OCI-LY7 (cell line): ENCODE measurements around the gene LACTB. TPM values are rescaled to one million over a fixed set of nuclear protein-coding genes. Genes with fewer than 3 reads are reported as not detected.

Source experiments
- BruUV-seq: library from RNA; stranded (reverse); fragments of 400-500 nt; replicated peaks from 2 replicates; lab custom pipeline; 2021; lab: Mats Ljungman, UMichigan
- CTCF ChIA-PET: fragments of 300-600 bp; sonication (Branson Sonifier 250); formaldehyde crosslinking; loops from one replicate; lab custom pipeline; 2022; ENCODE audit warnings: antibody characterized with exemption; ENCODE audit not compliant: unreplicated experiment; lab: Charles Lee
- POLR2A ChIA-PET: fragments of 300-600 bp; sonication (Branson Sonifier 250); formaldehyde crosslinking; loops from one replicate; lab custom pipeline; 2022; ENCODE audit warnings: antibody characterized with exemption; lab: Charles Lee
- DNase-seq: peaks from one replicate; pipeline ENCODE4 v3.0.0-alpha.2; 2015; ENCODE audit warnings: low spot score
- H2AFZ ChIP-seq: fragments of 200-600 bp; sonication (generic), shearing (Covaris generic); 2 replicates; pipeline ENCODE4 v1.6.1; 2014; ENCODE audit warnings: mild to moderate bottlenecking, antibody characterized with exemption, low read length, moderate library complexity
- H3K27ac ChIP-seq: fragments of 200-600 bp; sonication (generic); 2 replicates; pipeline ENCODE4 v1.5.1; 2014; ENCODE audit warnings: mixed run types, low read depth, mild to moderate bottlenecking, moderate library complexity, low read length, inconsistent platforms; ENCODE audit not compliant: poor library complexity, severe bottlenecking
- H3K36me3 ChIP-seq: fragments of 200-600 bp; sonication (generic); 2 replicates; pipeline ENCODE4 v1.6.1; 2014; ENCODE audit warnings: mild to moderate bottlenecking, antibody characterized with exemption, low read length, moderate library complexity, mixed read lengths; ENCODE audit not compliant: insufficient read depth
- H3K4me1 ChIP-seq: fragments of 200-600 bp; sonication (generic); 2 replicates; pipeline ENCODE4 v1.5.1; 2014; ENCODE audit warnings: mild to moderate bottlenecking, low read length; ENCODE audit not compliant: insufficient read depth, poor library complexity, severe bottlenecking
- H3K4me2 ChIP-seq: fragments of 200-600 bp; sonication (generic); 2 replicates; pipeline ENCODE4 v1.6.1; 2014; ENCODE audit warnings: mild to moderate bottlenecking, low read length
- H3K4me3 ChIP-seq: fragments of 200-600 bp; sonication (generic); 2 replicates; pipeline ENCODE4 v1.5.1; 2014; ENCODE audit warnings: mild to moderate bottlenecking, low read depth, low read length; ENCODE audit not compliant: poor library complexity, severe bottlenecking
- H3K79me2 ChIP-seq: fragments of 200-600 bp; sonication (generic); 2 replicates; pipeline ENCODE4 v1.6.1; 2016; ENCODE audit warnings: low read depth, mild to moderate bottlenecking, low read length, moderate library complexity, mixed read lengths; ENCODE audit not compliant: insufficient read depth
- H3K9me2 ChIP-seq: fragments of 200-600 bp; sonication (generic); 2 replicates; pipeline ENCODE4 v1.6.1; 2016; ENCODE audit warnings: mild to moderate bottlenecking, low read length, mixed read lengths; ENCODE audit not compliant: insufficient read depth
- H3K9me3 ChIP-seq: fragments of 200-600 bp; sonication (generic); 2 replicates; pipeline ENCODE4 v1.6.1; 2014; ENCODE audit warnings: mild to moderate bottlenecking, mixed run types, low read length, mixed read lengths
- H4K20me1 ChIP-seq: fragments of 200-600 bp; sonication (generic); 2 replicates; pipeline ENCODE4 v1.6.1; 2014; ENCODE audit warnings: mild to moderate bottlenecking, antibody characterized with exemption, low read length, moderate library complexity, mixed read lengths; ENCODE audit not compliant: insufficient read depth
- CTCF ChIP-seq: fragments of 200-600 bp; sonication (generic); conservative IDR thresholded peaks from 2 replicates; pipeline ENCODE4 v1.5.1; 2014; ENCODE audit warnings: mild to moderate bottlenecking, antibody characterized with exemption, low read length, moderate library complexity, mixed read lengths
- EZH2phosphoT487 ChIP-seq: fragments of 200-600 bp; sonication (generic); IDR thresholded peaks from 2 replicates; pipeline ENCODE4 v1.6.1; 2018; ENCODE audit warnings: low read depth, borderline replicate concordance, mild to moderate bottlenecking, mixed run types, antibody characterized with exemption, low read length, moderate library complexity, mixed read lengths
- intact Hi-C: fragments of 100-400 bp; cut with micrococcal nuclease; formaldehyde crosslinking; loops from one replicate; pipeline ENCODE4 v1.10.0; 2022; ENCODE audit not compliant: unreplicated experiment
- total RNA-seq, 2 experiments: library from RNA; depleted of rRNA in 1 of 2; stranded (reverse); fragments of >200 nt in 1 of 2; shearing (Covaris generic) in 1 of 2; gene quantifications; 2 replicates each; pipeline ENCODE4 v1.2.3, GENCODE V29; 2014 to 2022

Gene LACTB
- total RNA-seq, 2 experiments from 2014 or later, result 3.2 to 7.2 TPM

DNA sequence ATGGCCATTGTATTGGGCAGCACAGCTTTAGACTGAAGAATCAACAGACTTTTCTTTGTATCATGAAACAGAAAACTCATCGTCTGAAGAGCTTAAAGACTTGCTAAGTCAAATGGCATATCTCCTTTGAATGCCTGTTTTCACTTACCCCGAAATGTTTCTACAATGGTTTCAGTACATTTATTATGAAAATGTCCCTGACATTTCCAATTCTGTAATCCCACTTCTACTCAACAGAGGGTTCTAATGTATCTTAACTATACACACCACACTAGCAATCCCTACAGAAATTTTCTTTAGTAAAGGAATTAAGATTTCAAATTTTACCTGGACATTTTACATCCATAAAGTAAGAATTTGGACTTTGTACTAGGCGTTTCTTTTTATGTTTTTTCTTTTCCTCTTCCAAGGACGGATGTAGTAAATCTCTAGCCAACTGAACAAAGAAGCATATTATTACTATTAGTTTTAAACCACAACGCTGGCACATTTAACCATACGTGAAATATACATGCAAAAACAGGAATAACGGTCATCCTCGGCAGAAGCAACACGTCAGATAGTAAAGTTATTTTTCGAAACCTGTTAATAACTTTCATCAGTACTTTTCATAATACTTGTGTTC lies 34.5 kb downstream of the LACTB start:
- POLR2A ChIA-PET, result interaction anchor here (0.6 to 1.8 kb wide), 4 partner anchors 35 to 109 kb away, joined by 3 to 11 read pairs (median 4); no protein-coding TSS in a partner anchor
- CTCF ChIA-PET, result no interaction called here

DNA sequence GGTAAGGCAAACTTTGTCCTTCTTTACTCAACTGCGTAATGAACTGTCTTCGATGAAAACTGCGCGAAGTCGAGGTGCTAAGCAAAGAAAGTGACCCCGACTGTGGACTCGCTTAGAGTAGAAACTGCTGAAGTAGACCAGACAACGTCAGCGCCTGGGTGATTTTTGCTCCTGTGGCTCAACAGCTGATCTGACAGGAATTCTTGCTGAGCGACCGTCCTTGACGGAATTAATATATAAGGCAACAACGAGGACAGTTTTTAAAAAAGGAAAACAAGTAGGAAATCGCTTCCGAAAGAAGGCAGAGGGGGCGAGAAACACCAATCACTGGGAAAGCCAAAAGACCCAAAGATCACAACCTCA lies 35.1 kb downstream of the LACTB start:
- H3K4me2 ChIP-seq, result peak overlapping the region; percentile 89
- ChIA-PET CTCF (no interaction called here), POLR2A (interaction anchor here (0.6 to 1.8 kb wide), 6 partner anchors 10 to 108 kb away, joined by 3 to 11 read pairs (median 4); no protein-coding TSS in a partner anchor)
- TF ChIP-seq CTCF, result no peak
- no peak for TF ChIP-seq EZH2phosphoT487
- H3K9me2 ChIP-seq, result no peaks in the 10 kb centered on the region
- DNase-seq, result peak; percentile 35
- peaks cover 9% of the 10 kb centered on the region; the same call in 1 of the 2 replicates for H3K36me3 ChIP-seq
- H3K27ac ChIP-seq, result peak overlapping the region; percentile 67
- H2AFZ ChIP-seq, result peak overlapping the region; percentile 93
- BruUV-seq, result TSS peak; percentile 75
- no peaks in the 10 kb centered on the region for H4K20me1 ChIP-seq
- peak overlapping the region; percentile 86 for H3K4me3 ChIP-seq
- intact Hi-C loops, result loop anchor here (1.0 to 10.0 kb wide), 4 partner anchors 33 to 248 kb away; partner anchors contain the start of genes APH1B, LACTB and RAB8B
- peaks cover 16% of the 10 kb centered on the region; the same call in 1 of the 2 replicates for H3K79me2 ChIP-seq
- peaks cover 16% of the 10 kb centered on the region for H3K4me1 ChIP-seq
- no peaks in the 10 kb centered on the region for H3K9me3 ChIP-seq

More for the DNA sequence above, 34.5 kb downstream of the LACTB start:
- Histone ChIP-seq H3K36me3 (peaks cover 12% of the 10 kb centered on the region; the same call in 1 of the 2 replicates), H3K4me2 (peak overlapping the region; percentile 89), H3K9me2 (no peaks in the 10 kb centered on the region), H3K9me3 (no peaks in the 10 kb centered on the region), H3K4me1 (peaks cover 16% of the 10 kb centered on the region), H2AFZ (peak overlapping the region; percentile 93), H3K79me2 (peaks cover 16% of the 10 kb centered on the region; the same call in 1 of the 2 replicates), H4K20me1 (no peaks in the 10 kb centered on the region), H3K4me3 (peak overlapping the region; percentile 86), H3K27ac (peak overlapping the region; percentile 67)
- DNase-seq, result peak; percentile 15
- no peak; the same call in 1 of the 2 replicates for TF ChIP-seq CTCF
- TF ChIP-seq EZH2phosphoT487, result no peak
- BruUV-seq, result no TSS peak
- intact Hi-C loops, result loop anchor here (2.0 to 10.0 kb wide), 3 partner anchors 35 to 249 kb away; partner anchors contain the start of genes APH1B and LACTB
